GM12878 (cell line): ENCODE data around the gene PGLYRP3. TPM values are rescaled to one million over a fixed set of nuclear protein-coding genes. Genes with fewer than 3 reads are reported as not detected.

Experiments used
- ATAC-seq: fragments of 200-7000 bp; cut with Tn5 transposase; 3 replicates; pipeline ENCODE4 v1.9.1; 2020; ENCODE audit warnings: mild to moderate bottlenecking, moderate library complexity
- BruUV-seq: library from RNA; stranded (reverse); fragments of 400-500 nt; replicated peaks from 2 replicates; lab custom pipeline; 2021; lab: Mats Ljungman, UMichigan
- CTCF ChIA-PET: fragments of 300-600 bp; sonication (Branson Sonifier 250); formaldehyde crosslinking; extraction: SDS; loops from one replicate; lab custom pipeline; 2021; ENCODE audit warnings: inconsistent platforms; lab: Yijun Ruan, JAX
- POLR2A ChIA-PET: fragments of 350-600 bp; formaldehyde crosslinking; extraction: SDS; loops from one replicate; lab custom pipeline; 2021; ENCODE audit warnings: inconsistent platforms; lab: Charles Lee
- RAD21 ChIA-PET: fragments of 300-600 bp; sonication (Branson Sonifier 250); formaldehyde crosslinking; loops from one replicate; lab custom pipeline; 2023; ENCODE audit warnings: antibody characterized with exemption; ENCODE audit not compliant: unreplicated experiment; lab: Charles Lee
- SMC1A ChIA-PET: fragments of 300-600 bp; sonication (Branson Sonifier 250); formaldehyde crosslinking; loops from one replicate; lab custom pipeline; 2023; ENCODE audit not compliant: unreplicated experiment, uncharacterized antibody; lab: Charles Lee
- DNase-seq: peaks from one replicate; pipeline ENCODE4 v3.0.0-alpha.2; 2011; ENCODE audit warnings: low read depth, low spot score
- FAIRE-seq: peaks from 3 replicates; lab custom pipeline; 2011; peaks lifted over from hg19 to GRCh38; lab: Jason Lieb, UNC
- H2AFZ ChIP-seq: 2 replicates; pipeline ENCODE4 v1.6.0; 2011; ENCODE audit warnings: low read depth, low read length, control low read depth; ENCODE audit not compliant: control insufficient read depth
- H3K27ac ChIP-seq: 2 replicates; pipeline ENCODE4 v1.5.1; 2011; ENCODE audit warnings: control low read depth; ENCODE audit not compliant: control insufficient read depth, insufficient read depth
- H3K27me3 ChIP-seq, 2 experiments: replicated peaks in 1 of 2; 2 replicates each; pipeline versions ENCODE4 v1.6.0 to v1.6.1; 2011; ENCODE audit warnings: low read length in 1 of 2; ENCODE audit not compliant: control insufficient read depth in 2 of 2, insufficient read depth in 2 of 2
- H3K36me3 ChIP-seq, 2 experiments: 2 replicates each; pipeline ENCODE4 v1.5.1; 2011; ENCODE audit warnings: low read length in 1 of 2; ENCODE audit not compliant: control insufficient read depth in 2 of 2, insufficient read depth in 2 of 2
- H3K4me1 ChIP-seq: 2 replicates; pipeline ENCODE4 v1.6.1; 2011; ENCODE audit warnings: mild to moderate bottlenecking, low read length, moderate library complexity, mixed read lengths; ENCODE audit not compliant: control insufficient read depth, insufficient read depth
- H3K4me2 ChIP-seq: 2 replicates; pipeline ENCODE4 v1.6.0; 2011; ENCODE audit warnings: control low read depth; ENCODE audit not compliant: control insufficient read depth, insufficient read depth
- H3K4me3 ChIP-seq: fragments of 200-600 bp; sonication (generic); 2 replicates; pipeline ENCODE4 v1.5.1; 2016
- H3K79me2 ChIP-seq: 2 replicates; pipeline ENCODE4 v1.6.0; 2011; ENCODE audit warnings: low read length; ENCODE audit not compliant: control insufficient read depth, insufficient read depth
- H3K9ac ChIP-seq: 2 replicates; pipeline ENCODE4 v1.8.0; 2011; ENCODE audit warnings: low read length, control low read depth, mixed read lengths; ENCODE audit not compliant: control insufficient read depth, insufficient read depth
- H3K9me3 ChIP-seq: replicated peaks from 3 replicates; pipeline ENCODE4 v1.5.1; 2011; ENCODE audit warnings: mild to moderate bottlenecking, low read length; ENCODE audit not compliant: control insufficient read depth, insufficient read depth
- H4K20me1 ChIP-seq: 2 replicates; pipeline ENCODE4 v1.6.0; 2011; ENCODE audit not compliant: control insufficient read depth, insufficient read depth
- BHLHE40 ChIP-seq, 2 experiments: fragments of 450-650 bp in 1 of 2; IDR thresholded peaks; 2 replicates each; pipeline ENCODE4 v1.6.1; 2011 to 2017; ENCODE audit warnings: low read depth in 2 of 2, borderline replicate concordance in 1 of 2, improper control_type of control experiment in 1 of 2, low read length in 1 of 2, mild to moderate bottlenecking in 1 of 2
- CREM ChIP-seq: IDR thresholded peaks from 2 replicates; pipeline ENCODE4 v1.6.1; 2014; ENCODE audit warnings: antibody characterized with exemption, low read depth
- EP300 ChIP-seq, 2 experiments: fragments of 150-350 bp in 1 of 2; IDR thresholded peaks; 2 replicates each; pipeline ENCODE4 v1.6.1; 2011 to 2012; ENCODE audit warnings: low read depth in 2 of 2, low read length in 2 of 2, borderline replicate concordance in 1 of 2, improper control_type of control experiment in 1 of 2, inconsistent platforms in 1 of 2; ENCODE audit not compliant: control insufficient read depth in 1 of 2
- IKZF1 ChIP-seq: fragments of 450-650 bp; conservative IDR thresholded peaks from 2 replicates; pipeline ENCODE4 v1.6.1; 2017; ENCODE audit warnings: antibody characterized with exemption, mild to moderate bottlenecking
- MEF2B ChIP-seq: fragments of 450-650 bp; IDR thresholded peaks from 2 replicates; pipeline ENCODE4 v1.6.1; 2018; ENCODE audit warnings: mild to moderate bottlenecking, moderate library complexity; ENCODE audit not compliant: partially characterized antibody, poor library complexity, severe bottlenecking
- MTA3 ChIP-seq: IDR thresholded peaks from 2 replicates; pipeline ENCODE4 v1.6.1; 2012; ENCODE audit warnings: low read length, inconsistent platforms, borderline replicate concordance
- POLR2A ChIP-seq: IDR thresholded peaks from 2 replicates; pipeline ENCODE4 v1.6.1; 2011; ENCODE audit warnings: low read depth, mild to moderate bottlenecking, low read length
- SMAD1 ChIP-seq: fragments of 450-650 bp; IDR thresholded peaks from 2 replicates; pipeline ENCODE4 v1.6.1; 2018; ENCODE audit warnings: mild to moderate bottlenecking, low read depth; ENCODE audit not compliant: partially characterized antibody
- SPI1 ChIP-seq: IDR thresholded peaks from 2 replicates; pipeline ENCODE4 v1.6.1; 2011; ENCODE audit warnings: low read depth, mild to moderate bottlenecking, low read length, moderate library complexity, borderline replicate concordance; ENCODE audit not compliant: insufficient read depth
- YBX1 ChIP-seq: fragments of 450-650 bp; IDR thresholded peaks from 2 replicates; pipeline ENCODE4 v1.6.1; 2016; ENCODE audit warnings: antibody characterized with exemption
- ZNF622 ChIP-seq: fragments of 450-650 bp; IDR thresholded peaks from 2 replicates; pipeline ENCODE4 v1.6.1; 2017; ENCODE audit warnings: mild to moderate bottlenecking, inconsistent platforms
- WGBS: methylation state at CpG from one replicate; pipeline ENCODE4 v1.1.6; 2016; ENCODE audit warnings: low lambda C conversion rate; ENCODE audit not compliant: insufficient replicate concordance, insufficient coverage; ENCODE audit errors: missing lambda C conversion rate; 5-methylcytosine and 5-hydroxymethylcytosine counted together
- in situ Hi-C: fragments of 300-500 bp; cut with MboI; formaldehyde crosslinking; loops from 9 replicates; pipeline ENCODE4 v1.14.3; 2018; ENCODE audit warnings: mixed read lengths
- intact Hi-C: fragments of 100-400 bp; cut with micrococcal nuclease; formaldehyde crosslinking; loops from one replicate; pipeline ENCODE4 v1.14.2; 2022; ENCODE audit not compliant: unreplicated experiment
- polyA plus RNA-seq, 11 experiments: library from polyadenylated mRNA; depleted of rRNA in 4 of 11; unstranded in 6 of 11; stranded (reverse) in 5 of 11; fragments of >200 nt; fragmentation: Nextera tagmentation in 4 of 11; fragmentation: Illumina TruSeq in 1 of 11; extraction: Ambion mirVana in 4 of 11; extraction: Trizol in 1 of 11; gene quantifications; 1 replicate in 1 of 11; 2 replicates in 10 of 11; pipeline versions ENCODE4 v1.2.1 to v1.2.3, GENCODE V29; 2011 to 2016; ENCODE audit warnings: inconsistent platforms in 2 of 11, missing spikeins in 2 of 11, low read depth in 1 of 11
- total RNA-seq, 4 experiments: library from RNA; depleted of rRNA in 3 of 4; stranded (reverse); fragments of >200 nt in 3 of 4; fragmentation: Illumina TruSeq in 1 of 4; extraction: Trizol in 1 of 4; gene quantifications; 2 replicates each; pipeline versions ENCODE4 v1.2.1 to v1.2.3, GENCODE V29; 2013 to 2021
- TF ChIP-seq, protein P1 (sequence below): IDR thresholded peaks from 2 replicates; pipeline ENCODE4 v1.6.1; 2012; ENCODE audit warnings: low read length, inconsistent platforms

The PGLYRP3 gene
- total and polyA plus RNA-seq, 10 of the 15 experiments (the other 5 are each of a cell fraction or from before 2014, with no cell fraction given) = 0.10 to 0.49 (median 0.18) TPM; not detected in 7

DNA sequence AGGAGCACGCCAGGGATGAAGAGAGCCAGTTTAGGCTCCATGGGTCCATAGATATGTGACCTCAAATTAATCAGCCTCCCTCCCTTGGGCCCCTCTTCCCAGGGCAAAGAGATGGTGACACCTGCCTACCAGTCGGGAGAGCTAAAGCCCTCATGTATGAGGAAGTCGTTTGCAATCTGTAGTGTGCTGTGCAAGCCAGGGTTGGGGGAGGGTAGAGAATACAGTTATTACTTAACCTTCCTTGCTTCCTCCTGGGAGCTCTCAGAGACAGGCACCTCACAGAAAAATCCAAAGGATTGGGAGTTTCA, 31.9 kb upstream of the PGLYRP3 start:
- in situ Hi-C loops (no loop called here), intact Hi-C loops (loop anchor here (5.0 kb wide), 1 partner anchor 82 kb away; no protein-coding TSS in a partner anchor)
- peaks cover 17% of the 10 kb centered on the region for H3K79me2 ChIP-seq
- RAD21 ChIA-PET = interaction anchor here (0.6 to 4.0 kb wide), 5 partner anchors 31 to 222 kb away, joined by 3 to 26 read pairs (median 6); partner anchors contain the start of gene PGLYRP3
- TF ChIP-seq SMAD1 (no peak), SPI1 (peak; percentile 47; the same call in 1 of the 2 replicates)
- no peaks in the 10 kb centered on the region for H4K20me1 ChIP-seq
- no peaks in the 10 kb centered on the region for H3K9me3 ChIP-seq
- FAIRE-seq = no peak
- peak overlapping the region; percentile 77 for H3K4me2 ChIP-seq
- CTCF ChIA-PET = interaction anchor here (0.6 to 5.8 kb wide), 12 partner anchors 8 to 474 kb away, joined by 3 to 54 read pairs (median 6); partner anchors contain the start of gene PGLYRP3
- no TSS peak for BruUV-seq
- DNase-seq = no peak
- ATAC-seq = peak; percentile 24
- POLR2A ChIA-PET = interaction anchor here (0.5 to 2.6 kb wide), 9 partner anchors 8 to 398 kb away, joined by 3 to 10 read pairs (median 4); partner anchors contain the start of gene CHTOP
- no peaks in the 10 kb centered on the region for H3K36me3 ChIP-seq
- peak overlapping the region; percentile 86 for H3K27ac ChIP-seq
- peaks cover 33% of the 10 kb centered on the region for H3K4me1 ChIP-seq
- peak overlapping the region; percentile 70 for H3K9ac ChIP-seq
- WGBS = 8% methylated on average over 3 of the region's 3 CpGs
- SMC1A ChIA-PET = interaction anchor here (1.2 to 4.9 kb wide), 7 partner anchors 8 to 150 kb away, joined by 3 to 27 read pairs (median 8); no protein-coding TSS in a partner anchor
- H3K4me3 ChIP-seq = no peak overlapping the region
- H3K27me3 ChIP-seq = no peaks in the 10 kb centered on the region
- no peak overlapping the region for H2AFZ ChIP-seq

DNA sequence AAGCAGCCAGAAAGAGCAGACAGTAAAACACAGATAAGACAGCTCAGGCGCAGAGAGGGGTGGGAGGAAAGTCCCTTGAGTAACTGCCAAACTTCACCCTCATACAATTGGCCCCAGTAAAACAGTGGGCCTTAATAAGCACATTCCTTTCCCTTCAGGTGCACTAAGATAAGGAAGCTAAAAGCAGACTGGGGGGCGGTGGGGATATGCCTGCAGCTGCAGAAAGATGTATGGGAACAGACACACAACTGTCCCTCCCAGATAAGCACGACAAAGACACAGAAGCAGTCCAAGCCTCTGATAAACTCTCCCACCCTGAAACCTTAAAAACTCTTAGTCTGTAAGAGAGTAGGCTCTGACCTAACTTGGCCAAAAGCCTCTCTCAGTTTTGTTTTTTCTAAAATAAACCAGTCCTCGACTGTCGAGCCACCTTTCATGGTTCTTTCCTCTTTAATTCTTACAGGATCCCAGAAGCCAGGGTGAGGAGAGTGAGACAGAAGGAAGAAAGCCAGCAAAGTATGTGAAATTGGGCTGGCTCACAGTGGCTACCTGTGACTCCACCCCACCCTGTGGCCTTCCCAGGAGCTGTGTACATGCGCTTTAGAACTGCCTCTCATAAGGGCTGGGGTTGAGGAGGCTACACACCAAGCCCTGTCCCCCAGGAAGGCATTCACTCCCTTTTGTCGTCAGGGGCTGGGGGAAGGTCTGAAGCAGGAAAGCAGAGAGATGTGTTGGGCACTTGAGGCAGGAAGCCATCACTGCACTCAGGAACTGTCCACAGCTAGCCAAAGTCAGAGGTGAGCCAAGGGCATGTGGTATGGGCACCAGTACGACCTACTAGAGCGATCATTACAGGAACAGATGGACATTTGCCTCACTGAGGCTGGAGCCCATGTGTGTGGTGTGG, 31.3 kb upstream of the PGLYRP3 start:
- ChIA-PET RAD21 (interaction anchor here (0.6 to 4.0 kb wide), 12 partner anchors 9 to 222 kb away, joined by 3 to 26 read pairs (median 4); partner anchors contain the start of gene PGLYRP3), POLR2A (interaction anchor here (0.5 to 2.6 kb wide), 12 partner anchors 7 to 398 kb away, joined by 3 to 10 read pairs (median 4); partner anchors contain the start of genes CHTOP and S100A2), CTCF (interaction anchor here (0.6 to 5.8 kb wide), 15 partner anchors 7 to 473 kb away, joined by 3 to 54 read pairs (median 5); partner anchors contain the start of genes PGLYRP3 and S100A9), SMC1A (interaction anchor here (0.5 to 4.9 kb wide), 16 partner anchors 9 to 882 kb away, joined by 3 to 27 read pairs (median 4); partner anchors contain the start of gene PGLYRP3)
- in situ Hi-C loops (no loop called here), intact Hi-C loops (loop anchor here (5.0 kb wide), 1 partner anchor 82 kb away; no protein-coding TSS in a partner anchor)
- peak; percentile 56 for ATAC-seq
- 29% methylated on average over 9 of the region's 9 CpGs for WGBS
- Histone ChIP-seq H3K9ac (peak overlapping the region; percentile 70), H3K27me3 (no peaks in the 10 kb centered on the region), H3K27ac (peak overlapping the region; percentile 86), H3K9me3 (no peaks in the 10 kb centered on the region), H3K79me2 (peaks cover 17% of the 10 kb centered on the region), H3K4me3 (peak overlapping the region; percentile 55; the same call in 1 of the 2 replicates), H4K20me1 (no peaks in the 10 kb centered on the region), H3K4me1 (peaks cover 30% of the 10 kb centered on the region), H3K4me2 (peak overlapping the region; percentile 77), H2AFZ (peak overlapping the region; percentile 1; the same call in 1 of the 2 replicates), H3K36me3 (no peaks in the 10 kb centered on the region)
- no peak for FAIRE-seq
- DNase-seq = no peak
- BruUV-seq = TSS peak; percentile 96
- peak; percentile 33; the same call in 1 of the 2 replicates for TF ChIP-seq MTA3
- peak; percentile 5 for TF ChIP-seq IKZF1
- TF ChIP-seq EP300 (IDR thresholded peaks at IDR 0.05; ENCODE audit: borderline replicate concordance in 1 of 2, control insufficient read depth in 1 of 2, low read depth in 2 of 2, low read length in 2 of 2) = peak in 1 of 2 experiments; percentile 23; a peak in 1 of 4 replicates
- peak; percentile 5 for TF ChIP-seq MEF2B
- 0 out of 4 replicates have a peak, but pooled peaks of 1 of the 2 experiments have one; percentile 10 for TF ChIP-seq BHLHE40 (IDR thresholded peaks at IDR 0.05; ENCODE audit: borderline replicate concordance in 1 of 2, low read depth in 2 of 2, low read length in 1 of 2)
- no peak for TF ChIP-seq ZNF622
- TF ChIP-seq, protein P1, sequence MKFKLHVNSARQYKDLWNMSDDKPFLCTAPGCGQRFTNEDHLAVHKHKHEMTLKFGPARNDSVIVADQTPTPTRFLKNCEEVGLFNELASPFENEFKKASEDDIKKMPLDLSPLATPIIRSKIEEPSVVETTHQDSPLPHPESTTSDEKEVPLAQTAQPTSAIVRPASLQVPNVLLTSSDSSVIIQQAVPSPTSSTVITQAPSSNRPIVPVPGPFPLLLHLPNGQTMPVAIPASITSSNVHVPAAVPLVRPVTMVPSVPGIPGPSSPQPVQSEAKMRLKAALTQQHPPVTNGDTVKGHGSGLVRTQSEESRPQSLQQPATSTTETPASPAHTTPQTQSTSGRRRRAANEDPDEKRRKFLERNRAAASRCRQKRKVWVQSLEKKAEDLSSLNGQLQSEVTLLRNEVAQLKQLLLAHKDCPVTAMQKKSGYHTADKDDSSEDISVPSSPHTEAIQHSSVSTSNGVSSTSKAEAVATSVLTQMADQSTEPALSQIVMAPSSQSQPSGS = 0 out of 2 replicates have a peak, but pooled peaks have one; percentile 39
- TF ChIP-seq CREM = 0 out of 2 replicates have a peak, but pooled peaks have one; percentile 6
- TF ChIP-seq YBX1 = no peak
- peak; percentile 38; the same call in 1 of the 2 replicates for TF ChIP-seq POLR2A
